ENCODE measurements around the gene CPA3. TPM values are rescaled to one million over a fixed set of nuclear protein-coding genes. Genes with fewer than 3 reads are reported as not detected.

Gene CPA3
- total and polyA plus RNA-seq, 5 experiments from 2014 or later = not detected

GRCh38 chr3:148903941-148904340 lies 38.8 kb downstream of the CPA3 start:
- Mint-ChIP-seq H3K9me3 (no peaks in the 10 kb centered on the region), H3K4me1 (no peaks in the 10 kb centered on the region), H3K4me3 (no peak overlapping the region), H3K36me3 (no peaks in the 10 kb centered on the region), H3K27ac (no peak overlapping the region), H3K27me3 (peaks cover 9 to 33% (median 18%) of the 10 kb centered on the region in 5 donors)
- ATAC-seq = no peak
- no peak for DNase-seq
- POLR2A ChIA-PET = no interaction called here

- Mint-ChIP-seq H3K27me3 (peaks cover 17 to 46% (median 25%) of the 10 kb centered on the region in 5 donors), H3K27ac (no peak overlapping the region), H3K9me3 (no peaks in the 10 kb centered on the region), H3K4me3 (no peak overlapping the region), H3K36me3 (no peaks in the 10 kb centered on the region), H3K4me1 (no peaks in the 10 kb centered on the region)
- POLR2A ChIA-PET = no interaction called here
- ATAC-seq (no peak), DNase-seq (no peak)
Measured at GRCh38 chr3:148906667-148907066, 41.6 kb downstream of the CPA3 start.

- no peaks in the 10 kb centered on the region for H3K36me3 Mint-ChIP-seq
- POLR2A ChIA-PET = no interaction called here
- peaks cover 15 to 46% (median 22%) of the 10 kb centered on the region in 5 donors for H3K27me3 Mint-ChIP-seq
- H3K4me3 Mint-ChIP-seq = no peak overlapping the region
- ATAC-seq (no peak), DNase-seq (no peak)
- no peaks in the 10 kb centered on the region for H3K9me3 Mint-ChIP-seq
- H3K4me1 Mint-ChIP-seq = no peaks in the 10 kb centered on the region
- H3K27ac Mint-ChIP-seq = no peak overlapping the region
Measured at GRCh38 chr3:148911173-148911572, 46.1 kb downstream of the CPA3 start.

GRCh38 chr3:148911592-148911991 lies 46.5 kb downstream of the CPA3 start:
- DNase-seq = no peak
- Mint-ChIP-seq H3K36me3 (no peaks in the 10 kb centered on the region), H3K9me3 (no peaks in the 10 kb centered on the region), H3K4me1 (no peaks in the 10 kb centered on the region), H3K27ac (no peak overlapping the region), H3K4me3 (no peak overlapping the region), H3K27me3 (peaks cover 15 to 46% (median 22%) of the 10 kb centered on the region in 5 donors)
- ATAC-seq = no peak
- POLR2A ChIA-PET = no interaction called here

- no peaks in the 10 kb centered on the region for H3K4me1 Mint-ChIP-seq
- H3K36me3 Mint-ChIP-seq = no peaks in the 10 kb centered on the region
- no peak overlapping the region for H3K27ac Mint-ChIP-seq
- ATAC-seq (no peak), DNase-seq (no peak)
- no peak overlapping the region for H3K4me3 Mint-ChIP-seq
- H3K9me3 Mint-ChIP-seq = no peaks in the 10 kb centered on the region
- POLR2A ChIA-PET = no interaction called here
- H3K27me3 Mint-ChIP-seq = peaks cover 3 to 16% (median 12%) of the 10 kb centered on the region in 5 donors
Measured at GRCh38 chr3:148914936-148915690, 50.0 kb downstream of the CPA3 start.

GRCh38 chr3:148916132-148916531 lies 51.0 kb downstream of the CPA3 start:
- peaks cover 0 to 3% (median 0%) of the 10 kb centered on the region in 9 donors for H3K9me3 Mint-ChIP-seq
- POLR2A ChIA-PET = no interaction called here
- no peaks in the 10 kb centered on the region for H3K36me3 Mint-ChIP-seq
- DNase-seq (no peak), ATAC-seq (no peak)
- no peak overlapping the region for H3K27ac Mint-ChIP-seq
- no peak overlapping the region for H3K4me3 Mint-ChIP-seq
- H3K4me1 Mint-ChIP-seq = no peaks in the 10 kb centered on the region
- peaks cover 5 to 14% (median 8%) of the 10 kb centered on the region in 5 donors for H3K27me3 Mint-ChIP-seq

GRCh38 chr3:148922467-148922866 lies 57.4 kb downstream of the CPA3 start:
- H3K27me3 Mint-ChIP-seq = peaks cover 2 to 21% (median 3%) of the 10 kb centered on the region in 5 donors
- ATAC-seq (no peak), DNase-seq (no peak)
- no peaks in the 10 kb centered on the region for H3K36me3 Mint-ChIP-seq
- H3K4me1 Mint-ChIP-seq = no peaks in the 10 kb centered on the region
- H3K4me3 Mint-ChIP-seq = no peak overlapping the region
- POLR2A ChIA-PET = no interaction called here
- H3K9me3 Mint-ChIP-seq = peaks cover 0 to 3% (median 0%) of the 10 kb centered on the region in 9 donors
- H3K27ac Mint-ChIP-seq = no peak overlapping the region

- Mint-ChIP-seq H3K36me3 (no peaks in the 10 kb centered on the region), H3K27me3 (peaks cover 2 to 21% (median 3%) of the 10 kb centered on the region in 5 donors), H3K4me3 (no peak overlapping the region), H3K27ac (no peak overlapping the region), H3K9me3 (peaks cover 0 to 3% (median 0%) of the 10 kb centered on the region in 9 donors), H3K4me1 (no peaks in the 10 kb centered on the region)
- POLR2A ChIA-PET = no interaction called here
- ATAC-seq = no peak
- no peak for DNase-seq
Measured at GRCh38 chr3:148923592-148923991, 58.5 kb downstream of the CPA3 start.

GRCh38 chr3:148924562-148924961 lies 59.5 kb downstream of the CPA3 start:
- POLR2A ChIA-PET = no interaction called here
- Mint-ChIP-seq H3K36me3 (no peaks in the 10 kb centered on the region), H3K4me3 (no peak overlapping the region), H3K27ac (no peak overlapping the region), H3K9me3 (peaks cover 0 to 3% (median 0%) of the 10 kb centered on the region in 9 donors), H3K27me3 (peaks cover 2 to 21% (median 3%) of the 10 kb centered on the region in 5 donors), H3K4me1 (no peaks in the 10 kb centered on the region)
- DNase-seq (no peak), ATAC-seq (no peak)

- H3K4me1 Mint-ChIP-seq = no peaks in the 10 kb centered on the region
- H3K27me3 Mint-ChIP-seq = peaks cover 0 to 21% (median 1%) of the 10 kb centered on the region in 5 donors
- H3K27ac Mint-ChIP-seq = no peak overlapping the region
- no peak overlapping the region for H3K4me3 Mint-ChIP-seq
- POLR2A ChIA-PET = no interaction called here
- DNase-seq (no peak), ATAC-seq (no peak)
- H3K36me3 Mint-ChIP-seq = no peaks in the 10 kb centered on the region
- peaks cover 0 to 2% (median 0%) of the 10 kb centered on the region in 9 donors for H3K9me3 Mint-ChIP-seq
Measured at GRCh38 chr3:148925845-148926244, 60.7 kb downstream of the CPA3 start.

GRCh38 chr3:148930752-148931151 lies 65.7 kb downstream of the CPA3 start:
- H3K4me3 Mint-ChIP-seq = no peak overlapping the region
- peaks cover 2 to 37% (median 10%) of the 10 kb centered on the region in 5 donors for H3K27me3 Mint-ChIP-seq
- POLR2A ChIA-PET = no interaction called here
- no peaks in the 10 kb centered on the region for H3K9me3 Mint-ChIP-seq
- DNase-seq = no peak
- H3K27ac Mint-ChIP-seq = no peak overlapping the region
- no peaks in the 10 kb centered on the region for H3K36me3 Mint-ChIP-seq
- no peak for ATAC-seq
- H3K4me1 Mint-ChIP-seq = no peaks in the 10 kb centered on the region

- DNase-seq (no peak), ATAC-seq (no peak)
- POLR2A ChIA-PET = no interaction called here
- peak overlapping the region in 1 of 10 donors; percentile 30 for H3K27ac Mint-ChIP-seq
- no peaks in the 10 kb centered on the region for H3K9me3 Mint-ChIP-seq
- no peaks in the 10 kb centered on the region for H3K4me1 Mint-ChIP-seq
- H3K4me3 Mint-ChIP-seq = no peak overlapping the region
- peaks cover 4 to 37% (median 15%) of the 10 kb centered on the region in 5 donors for H3K27me3 Mint-ChIP-seq
- no peaks in the 10 kb centered on the region for H3K36me3 Mint-ChIP-seq
Measured at GRCh38 chr3:148931574-148931973, 66.5 kb downstream of the CPA3 start.

GRCh38 chr3:148932972-148933371 lies 67.9 kb downstream of the CPA3 start:
- no peak overlapping the region for H3K27ac Mint-ChIP-seq
- POLR2A ChIA-PET = no interaction called here
- H3K4me1 Mint-ChIP-seq = no peaks in the 10 kb centered on the region
- H3K4me3 Mint-ChIP-seq = no peak overlapping the region
- DNase-seq (no peak), ATAC-seq (no peak)
- no peaks in the 10 kb centered on the region for H3K36me3 Mint-ChIP-seq
- peaks cover 7 to 48% (median 21%) of the 10 kb centered on the region in 5 donors for H3K27me3 Mint-ChIP-seq
- no peaks in the 10 kb centered on the region for H3K9me3 Mint-ChIP-seq
